Neural cell (in vitro differentiated cells): ENCODE results near the gene SYMPK. TPM values are rescaled to one million over a fixed set of nuclear protein-coding genes. Genes with fewer than 3 reads are reported as not detected.
A peak's percentile ranks its signal among the peaks of the same experiment; 100 is the strongest.

ENCODE experiments used
- H2AFZ ChIP-seq: fragments of 200-600, 300-800 bp; sonication (generic), shearing (Covaris generic); 2 replicates; pipeline ENCODE4 v1.6.0; 2014; ENCODE audit warnings: low read depth, mild to moderate bottlenecking, antibody characterized with exemption, low read length, moderate library complexity
- H3F3A ChIP-seq: fragments of 200-600 bp; shearing (Covaris generic); 2 replicates; pipeline ENCODE4 v1.6.1; 2016; ENCODE audit warnings: mild to moderate bottlenecking, moderate library complexity, mixed read lengths, antibody characterized with exemption, low read length; ENCODE audit not compliant: insufficient read depth, poor library complexity, severe bottlenecking
- H3K27ac ChIP-seq: fragments of 200-600, 300-800 bp; sonication (generic), shearing (Covaris generic); 2 replicates; pipeline ENCODE4 v1.5.1; 2014; ENCODE audit warnings: mild to moderate bottlenecking, low read length, moderate library complexity
- H3K27me3 ChIP-seq: fragments of 300-800, 200-600 bp; sonication (generic), shearing (Covaris generic); 2 replicates; pipeline ENCODE4 v1.6.0; 2014; ENCODE audit warnings: mild to moderate bottlenecking, low read depth, low read length, moderate library complexity; ENCODE audit not compliant: insufficient read depth
- H3K36me3 ChIP-seq: fragments of 300-800, 200-600 bp; sonication (generic), shearing (Covaris generic); 2 replicates; pipeline ENCODE4 v1.5.1; 2014; ENCODE audit warnings: mild to moderate bottlenecking, antibody characterized with exemption, low read length, moderate library complexity; ENCODE audit not compliant: insufficient read depth
- H3K4me2 ChIP-seq: fragments of 300-800, 200-600 bp; sonication (generic), shearing (Covaris generic); 2 replicates; pipeline ENCODE4 v1.6.0; 2014; ENCODE audit warnings: mild to moderate bottlenecking, low read length
- H3K4me3 ChIP-seq: fragments of 300-800, 200-600 bp; sonication (generic), shearing (Covaris generic); 2 replicates; pipeline ENCODE4 v1.5.1; 2014; ENCODE audit warnings: mild to moderate bottlenecking, low read length, moderate library complexity
- H3K79me2 ChIP-seq: fragments of 200-600 bp; shearing (Covaris generic); replicated peaks from 2 replicates; pipeline ENCODE4 v1.6.0; 2014; ENCODE audit warnings: mild to moderate bottlenecking, low read length, moderate library complexity; ENCODE audit not compliant: insufficient read depth
- H3K9ac ChIP-seq: fragments of 300-800, 200-600 bp; sonication (generic), shearing (Covaris generic); 2 replicates; pipeline ENCODE4 v1.6.1; 2016; ENCODE audit warnings: mild to moderate bottlenecking, low read length, mixed read lengths
- H3K9me2 ChIP-seq: fragments of 200-600 bp; shearing (Covaris generic); 2 replicates; pipeline ENCODE4 v1.6.1; 2016; ENCODE audit warnings: mild to moderate bottlenecking, low read length, mixed read lengths; ENCODE audit not compliant: insufficient read depth
- H3K9me3 ChIP-seq: fragments of 200-600, 300-800 bp; sonication (generic), shearing (Covaris generic); 2 replicates; pipeline ENCODE4 v1.6.1; 2016; ENCODE audit warnings: mild to moderate bottlenecking, mixed run types, low read length, moderate library complexity, mixed read lengths
- H4K20me1 ChIP-seq: fragments of 200-600 bp; shearing (Covaris generic); 2 replicates; pipeline ENCODE4 v1.6.1; 2016; ENCODE audit warnings: mild to moderate bottlenecking, mixed run types; ENCODE audit not compliant: insufficient read depth
- CTCF ChIP-seq: fragments of 450-650 bp; IDR thresholded peaks from 2 replicates; pipeline ENCODE4 v1.5.1; 2014; ENCODE audit warnings: antibody characterized with exemption, mild to moderate bottlenecking, moderate library complexity; ENCODE audit not compliant: poor library complexity, severe bottlenecking
- EP300 ChIP-seq: fragments of 450-650 bp; conservative IDR thresholded peaks from 2 replicates; pipeline ENCODE4 v1.6.1; 2014; ENCODE audit warnings: antibody characterized with exemption, mild to moderate bottlenecking, moderate library complexity; ENCODE audit not compliant: poor library complexity, severe bottlenecking
- EZH2 ChIP-seq: fragments of 200-600, 300-800 bp; shearing (Covaris generic), sonication (generic); IDR thresholded peaks from 2 replicates; pipeline ENCODE4 v1.6.1; 2014; ENCODE audit warnings: antibody characterized with exemption, low read length, borderline replicate concordance, mild to moderate bottlenecking; ENCODE audit not compliant: insufficient read depth, poor library complexity, severe bottlenecking
- MXI1 ChIP-seq: fragments of 450-650 bp; conservative IDR thresholded peaks from 2 replicates; pipeline ENCODE4 v1.6.1; 2014; ENCODE audit warnings: antibody characterized with exemption, mild to moderate bottlenecking; ENCODE audit not compliant: poor library complexity, severe bottlenecking
- POLR2AphosphoS5 ChIP-seq: IDR thresholded peaks from 2 replicates; pipeline ENCODE4 v1.6.1; 2012
- RAD21 ChIP-seq: fragments of 450-650 bp; conservative IDR thresholded peaks from 2 replicates; pipeline ENCODE4 v1.6.1; 2014; ENCODE audit warnings: antibody characterized with exemption, mild to moderate bottlenecking, moderate library complexity
- REST ChIP-seq: IDR thresholded peaks from 2 replicates; pipeline ENCODE4 v1.6.1; 2012; ENCODE audit warnings: borderline replicate concordance
- SMC3 ChIP-seq: fragments of 450-650 bp; conservative IDR thresholded peaks from 2 replicates; pipeline ENCODE4 v1.6.1; 2014; ENCODE audit warnings: antibody characterized with exemption, mild to moderate bottlenecking, moderate library complexity; ENCODE audit not compliant: poor library complexity
- TAF1 ChIP-seq: IDR thresholded peaks from 2 replicates; pipeline ENCODE4 v1.6.1; 2012; ENCODE audit warnings: low read depth
- polyA plus RNA-seq: library from polyadenylated mRNA; depleted of rRNA; stranded (reverse); fragments of >200 nt; gene quantifications from 2 replicates; pipeline ENCODE4 v1.2.3, GENCODE V29; 2014

SYMPK gene
- polyA plus RNA-seq, 1 donor from 2014 or later: 22.2 TPM

- H3K27ac ChIP-seq: no peak overlapping the region
- H3K9ac ChIP-seq: no peak overlapping the region
- no peak overlapping the region for H2AFZ ChIP-seq
- H3K79me2 ChIP-seq: no peaks in the 10 kb centered on the region
- H3K9me3 ChIP-seq: no peaks in the 10 kb centered on the region
- TF ChIP-seq REST (no peak), RAD21 (no peak), POLR2AphosphoS5 (no peak), CTCF (no peak), EP300 (no peak), TAF1 (no peak), MXI1 (no peak), EZH2 (no peak), SMC3 (no peak)
- no peaks in the 10 kb centered on the region for H3F3A ChIP-seq
- H3K9me2 ChIP-seq: no peaks in the 10 kb centered on the region
- no peaks in the 10 kb centered on the region for H3K36me3 ChIP-seq
- no peak overlapping the region for H3K4me3 ChIP-seq
- no peaks in the 10 kb centered on the region for H4K20me1 ChIP-seq
- no peaks in the 10 kb centered on the region for H3K27me3 ChIP-seq
- no peak overlapping the region for H3K4me2 ChIP-seq
These were observed 42.1 kb upstream of the SYMPK start for GRCh38 chr19:45905011-45905410.

- H3K9me2 ChIP-seq: no peaks in the 10 kb centered on the region
- peak overlapping the region; percentile 78 for H3K4me2 ChIP-seq
- H2AFZ ChIP-seq: peak overlapping the region; percentile 68
- peak; percentile 57 for TF ChIP-seq SMC3
- peak; percentile 93 for TF ChIP-seq MXI1
- TF ChIP-seq TAF1: peak; percentile 25
- peak; percentile 56 for TF ChIP-seq RAD21
- TF ChIP-seq POLR2AphosphoS5: peak; percentile 93
- peak; percentile 54 for TF ChIP-seq REST
- no peak for TF ChIP-seq EZH2
- TF ChIP-seq EP300: peak; percentile 36
- TF ChIP-seq CTCF: peak; percentile 58
- peak overlapping the region; percentile 84 for H3K4me3 ChIP-seq
- peak overlapping the region; percentile 83 for H3K9ac ChIP-seq
- H3F3A ChIP-seq: no peaks in the 10 kb centered on the region
- H3K9me3 ChIP-seq: no peaks in the 10 kb centered on the region
- H3K36me3 ChIP-seq: no peaks in the 10 kb centered on the region
- H3K79me2 ChIP-seq: no peaks in the 10 kb centered on the region
- no peaks in the 10 kb centered on the region for H4K20me1 ChIP-seq
- H3K27ac ChIP-seq: peak overlapping the region; percentile 89
- no peaks in the 10 kb centered on the region for H3K27me3 ChIP-seq
These were observed 40.0 kb upstream of the SYMPK start for GRCh38 chr19:45902651-45903625.
